CD8-positive, alpha-beta memory T cell (primary cell): ENCODE results near the gene PSMA2. TPM values are rescaled to one million over a fixed set of nuclear protein-coding genes. Genes with fewer than 3 reads are reported as not detected.
A peak's percentile ranks its signal among the peaks of the same experiment; 100 is the strongest.

ENCODE experiments used
- CTCF ChIA-PET: fragments of 350-600 bp; sonication (Branson Sonifier 250); formaldehyde crosslinking; loops from one replicate; lab custom pipeline; 2021; ENCODE audit warnings: antibody characterized with exemption; lab: Charles Lee
- POLR2A ChIA-PET: fragments of 350-600 bp; sonication (Branson Sonifier 250); formaldehyde crosslinking; loops from one replicate; lab custom pipeline; 2021; ENCODE audit warnings: antibody characterized with exemption; lab: Charles Lee
- DNase-seq, 5 donors: peaks; one replicate each; pipeline versions ENCODE4 v3.0.0 to v3.0.0-alpha.2; 2020 to 2022; ENCODE audit warnings: mixed read lengths in 1 of 5
- H3K27ac ChIP-seq: one replicate; pipeline ENCODE4 v1.7.0; 2013; ENCODE audit warnings: low read depth, mild to moderate bottlenecking, low read length, moderate library complexity
- H3K27me3 ChIP-seq: 2 replicates; pipeline ENCODE4 v1.7.0; 2013; ENCODE audit warnings: low read length, mild to moderate bottlenecking; ENCODE audit not compliant: insufficient read depth, poor library complexity, severe bottlenecking
- H3K36me3 ChIP-seq: 2 replicates; pipeline ENCODE4 v1.7.0; 2013; ENCODE audit warnings: mild to moderate bottlenecking, low read length, moderate library complexity; ENCODE audit not compliant: insufficient read depth
- H3K4me1 ChIP-seq: 2 replicates; pipeline ENCODE4 v1.7.0; 2013; ENCODE audit warnings: mild to moderate bottlenecking, low read length, moderate library complexity; ENCODE audit not compliant: insufficient read depth
- H3K4me3 ChIP-seq: 2 replicates; pipeline ENCODE4 v1.7.0; 2013; ENCODE audit warnings: mild to moderate bottlenecking, low read length
- H3K9me3 ChIP-seq: 2 replicates; pipeline ENCODE4 v1.7.0; 2013; ENCODE audit warnings: mild to moderate bottlenecking, low read length
- H3K27ac Mint-ChIP-seq, 8 donors: one replicate each; pipeline ENCODE4 v1.8.0; 2020 to 2021; ENCODE audit warnings: mixed read lengths in 8 of 8, mild to moderate bottlenecking in 6 of 8, inconsistent platforms in 3 of 8, moderate library complexity in 3 of 8
- H3K27me3 Mint-ChIP-seq, 2 donors: one replicate each; pipeline ENCODE4 v1.8.0; 2020 to 2021; ENCODE audit warnings: mixed read lengths in 2 of 2, mild to moderate bottlenecking in 1 of 2, moderate library complexity in 1 of 2
- H3K36me3 Mint-ChIP-seq, 3 donors: one replicate each; pipeline ENCODE4 v1.8.0; 2020 to 2021; ENCODE audit warnings: mixed read lengths in 3 of 3, inconsistent platforms in 1 of 3, mild to moderate bottlenecking in 1 of 3
- H3K4me1 Mint-ChIP-seq, 3 donors: one replicate each; pipeline ENCODE4 v1.8.0; 2020 to 2021; ENCODE audit warnings: mixed read lengths in 3 of 3, inconsistent platforms in 1 of 3, mild to moderate bottlenecking in 1 of 3
- H3K4me3 Mint-ChIP-seq, 7 donors: one replicate each; pipeline ENCODE4 v1.8.0; 2020 to 2021; ENCODE audit warnings: mixed read lengths in 7 of 7, mild to moderate bottlenecking in 6 of 7, moderate library complexity in 4 of 7, inconsistent platforms in 2 of 7
- H3K9me3 Mint-ChIP-seq, 5 donors: one replicate each; pipeline ENCODE4 v1.8.0; 2020 to 2022; ENCODE audit warnings: mixed read lengths in 5 of 5, mild to moderate bottlenecking in 3 of 5, moderate library complexity in 2 of 5, inconsistent platforms in 1 of 5
- polyA plus RNA-seq: library from polyadenylated mRNA; unstranded; fragments of 300-500 nt; fragmentation: Illumina TruSeq; gene quantifications from one replicate; pipeline ENCODE4 v1.2.3, GENCODE V29; 2021
- total RNA-seq, 2 experiments: library from RNA; stranded (reverse); gene quantifications; one replicate each; pipeline ENCODE4 v1.2.3, GENCODE V29; 2021

The PSMA2 gene
- total and polyA plus RNA-seq, 3 experiments from 2014 or later, result 176 to 238 (median 179) TPM

GRCh38 chr7:42876182-42877068 lies 55.5 kb downstream of the PSMA2 start:
- Mint-ChIP-seq H3K36me3 (no peaks in the 10 kb centered on the region), H3K4me3 (no peak overlapping the region), H3K27ac (no peak overlapping the region), H3K27me3 (peaks cover 8 to 13% of the 10 kb centered on the region in 2 donors), H3K4me1 (no peaks in the 10 kb centered on the region), H3K9me3 (no peaks in the 10 kb centered on the region)
- POLR2A ChIA-PET, result no interaction called here
- CTCF ChIA-PET, result interaction anchor here (1.2 kb wide), 1 partner anchor 933 kb away, joined by 3 read pairs; no protein-coding TSS in a partner anchor
- no peaks in the 10 kb centered on the region for H3K27me3 ChIP-seq
- no peaks in the 10 kb centered on the region for H3K36me3 ChIP-seq
- H3K4me1 ChIP-seq, result no peaks in the 10 kb centered on the region
- H3K9me3 ChIP-seq, result no peaks in the 10 kb centered on the region
- H3K27ac ChIP-seq, result no peak overlapping the region
- DNase-seq, result peak in 1 of 5 donors; percentile 16
- H3K4me3 ChIP-seq, result no peak overlapping the region

- Histone ChIP-seq H3K36me3 (no peaks in the 10 kb centered on the region), H3K4me1 (no peaks in the 10 kb centered on the region), H3K27ac (no peak overlapping the region), H3K4me3 (no peak overlapping the region), H3K27me3 (no peaks in the 10 kb centered on the region), H3K9me3 (no peaks in the 10 kb centered on the region)
- ChIA-PET POLR2A (no interaction called here), CTCF (no interaction called here)
- Mint-ChIP-seq H3K36me3 (peaks cover 0 to 2% (median 0%) of the 10 kb centered on the region in 3 donors), H3K4me3 (no peak overlapping the region), H3K9me3 (peaks cover 0 to 16% (median 9%) of the 10 kb centered on the region in 5 donors), H3K27ac (peak overlapping the region in 1 of 8 donors; percentile 2), H3K27me3 (peaks cover 12 to 30% of the 10 kb centered on the region in 2 donors), H3K4me1 (peaks cover 6 to 12% (median 12%) of the 10 kb centered on the region in 3 donors)
- DNase-seq, result no peak
Observed at GRCh38 chr7:42869131-42870020, 62.6 kb downstream of the PSMA2 start.

DNA sequence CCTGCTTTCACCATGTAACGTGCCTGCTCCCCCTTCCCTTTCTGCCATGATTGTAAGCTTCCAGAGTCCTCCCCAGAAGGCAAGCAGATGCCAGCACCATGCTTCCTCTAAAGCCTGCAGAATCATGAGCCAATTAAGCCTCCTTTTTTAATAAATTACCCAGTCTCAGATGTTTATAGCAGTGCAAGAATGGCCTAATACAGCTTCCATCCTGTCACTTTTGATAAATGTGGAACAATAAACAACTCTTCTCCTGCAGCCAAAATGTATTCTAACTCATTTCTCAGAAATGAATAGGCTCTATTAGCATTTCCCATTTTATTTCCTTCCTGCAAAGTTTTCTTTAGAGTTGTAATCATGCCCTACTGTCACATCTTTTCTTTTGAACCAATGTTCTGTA lies 63.5 kb downstream of the PSMA2 start:
- no peak for DNase-seq
- H3K9me3 Mint-ChIP-seq, result peaks cover 8 to 22% (median 14%) of the 10 kb centered on the region in 5 donors
- Histone ChIP-seq H3K4me1 (no peaks in the 10 kb centered on the region), H3K36me3 (no peaks in the 10 kb centered on the region), H3K27me3 (no peaks in the 10 kb centered on the region), H3K4me3 (no peak overlapping the region), H3K9me3 (no peaks in the 10 kb centered on the region), H3K27ac (no peak overlapping the region)
- H3K4me1 Mint-ChIP-seq, result peaks cover 6 to 12% (median 12%) of the 10 kb centered on the region in 3 donors
- no peak overlapping the region for H3K27ac Mint-ChIP-seq
- no peak overlapping the region for H3K4me3 Mint-ChIP-seq
- H3K27me3 Mint-ChIP-seq, result peaks cover 12 to 38% of the 10 kb centered on the region in 2 donors
- ChIA-PET CTCF (no interaction called here), POLR2A (no interaction called here)
- peaks cover 0 to 10% (median 0%) of the 10 kb centered on the region in 3 donors for H3K36me3 Mint-ChIP-seq

Other genes starting within 250 kb of the PSMA2 start
- 1 to 10 TPM; 2.5 to 5.2 TPM for gene C7orf25, start 20.1 kb downstream of the PSMA2 start, total RNA-seq
- 4.6 TPM for gene C7orf25, start 20.1 kb downstream of the PSMA2 start, polyA plus RNA-seq
- 10 to 100 TPM; 74.6 to 79.5 TPM for gene MRPL32, start 202 bp upstream of the PSMA2 start, total RNA-seq
- gene MRPL32, start 202 bp upstream of the PSMA2 start, polyA plus RNA-seq, result 49.9 TPM
- gene HECW1, start 180.5 kb upstream of the PSMA2 start, total RNA-seq, result not detected
- not detected for gene HECW1, start 180.5 kb upstream of the PSMA2 start, polyA plus RNA-seq